ENCODE results near the gene CRB1. TPM values are rescaled to one million over a fixed set of nuclear protein-coding genes. Genes with fewer than 3 reads are reported as not detected.

The CRB1 gene
- total RNA-seq, 1 donor from 2014 or later: not detected

DNA sequence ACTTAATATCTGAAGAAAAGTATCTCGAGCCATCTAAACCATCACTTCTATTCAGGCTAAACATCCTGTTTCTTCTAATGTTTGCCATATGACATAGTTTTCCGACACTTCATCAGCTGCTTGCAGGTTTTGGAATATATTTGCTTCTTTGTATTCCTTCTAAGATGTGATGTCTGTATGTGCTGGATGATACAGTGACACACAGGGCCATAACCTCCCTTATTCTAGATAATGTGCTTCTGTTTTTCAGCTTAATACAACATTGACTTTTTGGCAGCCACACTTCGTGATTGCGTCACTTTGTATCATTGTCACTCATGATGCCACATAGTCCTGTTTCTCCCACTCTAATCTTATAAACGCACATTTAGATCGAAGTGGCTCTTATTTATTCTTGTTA, 156.3 kb downstream of the CRB1 start:
- Histone ChIP-seq H3K36me3 (no peaks in the 10 kb centered on the region), H3K27ac (no peak overlapping the region), H3K4me3 (no peak overlapping the region), H3K4me1 (no peaks in the 10 kb centered on the region), H3K9me3 (no peaks in the 10 kb centered on the region), H3K27me3 (no peaks in the 10 kb centered on the region)
- intact Hi-C loops (cut with DNase I): no loop called here
- TF ChIP-seq, protein P1, sequence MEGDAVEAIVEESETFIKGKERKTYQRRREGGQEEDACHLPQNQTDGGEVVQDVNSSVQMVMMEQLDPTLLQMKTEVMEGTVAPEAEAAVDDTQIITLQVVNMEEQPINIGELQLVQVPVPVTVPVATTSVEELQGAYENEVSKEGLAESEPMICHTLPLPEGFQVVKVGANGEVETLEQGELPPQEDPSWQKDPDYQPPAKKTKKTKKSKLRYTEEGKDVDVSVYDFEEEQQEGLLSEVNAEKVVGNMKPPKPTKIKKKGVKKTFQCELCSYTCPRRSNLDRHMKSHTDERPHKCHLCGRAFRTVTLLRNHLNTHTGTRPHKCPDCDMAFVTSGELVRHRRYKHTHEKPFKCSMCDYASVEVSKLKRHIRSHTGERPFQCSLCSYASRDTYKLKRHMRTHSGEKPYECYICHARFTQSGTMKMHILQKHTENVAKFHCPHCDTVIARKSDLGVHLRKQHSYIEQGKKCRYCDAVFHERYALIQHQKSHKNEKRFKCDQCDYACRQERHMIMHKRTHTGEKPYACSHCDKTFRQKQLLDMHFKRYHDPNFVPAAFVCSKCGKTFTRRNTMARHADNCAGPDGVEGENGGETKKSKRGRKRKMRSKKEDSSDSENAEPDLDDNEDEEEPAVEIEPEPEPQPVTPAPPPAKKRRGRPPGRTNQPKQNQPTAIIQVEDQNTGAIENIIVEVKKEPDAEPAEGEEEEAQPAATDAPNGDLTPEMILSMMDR (IDR thresholded peaks at IDR 0.05): no peak
- DNase-seq (ENCODE audit: low spot score in 2 of 2): no peak

- TF ChIP-seq, protein P1 (IDR thresholded peaks at IDR 0.05): no peak
- intact Hi-C loops (cut with DNase I): no loop called here
- DNase-seq (ENCODE audit: low spot score in 2 of 2): no peak
Measured at GRCh38 chr1:197429372-197429771, 161.3 kb downstream of the CRB1 start.

GRCh38 chr1:197435224-197435623, 167.2 kb downstream of the CRB1 start:
- H3K4me3 ChIP-seq: no peak overlapping the region
- intact Hi-C loops (cut with DNase I): no loop called here

More at GRCh38 chr1:197429372-197429771, 161.3 kb downstream of the CRB1 start:
- H3K4me3 ChIP-seq: no peak overlapping the region
- H3K36me3 ChIP-seq: no peaks in the 10 kb centered on the region
- H3K27me3 ChIP-seq: no peaks in the 10 kb centered on the region
- H3K4me1 ChIP-seq: no peaks in the 10 kb centered on the region
- no peak overlapping the region for H3K27ac ChIP-seq
- H3K9me3 ChIP-seq: no peaks in the 10 kb centered on the region

DNA sequence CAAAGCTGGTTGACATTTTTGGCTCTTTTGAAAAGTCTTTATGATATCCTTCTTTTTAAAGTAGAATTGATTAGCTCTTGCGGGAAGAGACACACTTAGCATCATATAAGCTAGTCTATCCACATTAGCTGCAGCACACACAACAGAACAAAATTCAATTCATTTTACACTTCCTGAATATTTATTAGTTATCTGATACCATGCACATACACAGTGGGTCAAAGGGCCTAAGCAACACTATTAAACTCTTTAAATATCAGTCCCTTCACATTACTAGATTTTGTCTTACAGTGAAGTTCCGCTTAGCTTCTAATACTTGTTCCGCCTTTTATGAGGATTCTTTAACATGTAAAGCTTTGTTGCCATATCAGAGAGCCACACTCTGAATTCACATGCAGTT, 169.5 kb downstream of the CRB1 start:
- DNase-seq (ENCODE audit: low spot score in 2 of 2): no peak
- no peak overlapping the region for H3K4me3 ChIP-seq
- intact Hi-C loops (cut with DNase I): no loop called here
- no peaks in the 10 kb centered on the region for H3K9me3 ChIP-seq
- TF ChIP-seq, protein P1 (IDR thresholded peaks at IDR 0.05): no peak
- H3K4me1 ChIP-seq: peaks cover 0 to 5% of the 10 kb centered on the region in 2 donors
- no peak overlapping the region for H3K27ac ChIP-seq
- no peaks in the 10 kb centered on the region for H3K36me3 ChIP-seq
- H3K27me3 ChIP-seq: no peaks in the 10 kb centered on the region

More at GRCh38 chr1:197435224-197435623, 167.2 kb downstream of the CRB1 start:
- no peak for DNase-seq (ENCODE audit: low spot score in 2 of 2)
- TF ChIP-seq, protein P1 (IDR thresholded peaks at IDR 0.05): no peak
- Histone ChIP-seq H3K4me1 (no peaks in the 10 kb centered on the region), H3K36me3 (no peaks in the 10 kb centered on the region), H3K9me3 (no peaks in the 10 kb centered on the region), H3K27ac (no peak overlapping the region), H3K27me3 (no peaks in the 10 kb centered on the region)

GRCh38 chr1:197438010-197438790, 170.1 kb downstream of the CRB1 start:
- intact Hi-C loops (cut with DNase I): no loop called here
- Histone ChIP-seq H3K9me3 (no peaks in the 10 kb centered on the region), H3K4me1 (peaks cover 0 to 5% of the 10 kb centered on the region in 2 donors), H3K27ac (no peak overlapping the region), H3K36me3 (no peaks in the 10 kb centered on the region), H3K27me3 (no peaks in the 10 kb centered on the region), H3K4me3 (no peak overlapping the region)
- TF ChIP-seq, protein P1 (IDR thresholded peaks at IDR 0.05): no peak
- no peak for DNase-seq (ENCODE audit: low spot score in 2 of 2)
